ENCODE data around the gene PRRC2B.
"Not testable (repeated sequence)": the region's sequence is repeated elsewhere in the genome, so short reads cannot be mapped to it uniquely, and the experiment has no call there.

Gene PRRC2B

GRCh38 chr9:131515559-131516031, 121.7 kb downstream of the PRRC2B start:
- not testable (repeated sequence) for DNase-seq (ENCODE audit: low read depth, low spot score)

- DNase-seq (ENCODE audit: low read depth, low spot score), result no peak
These were observed 122.2 kb downstream of the PRRC2B start for GRCh38 chr9:131516100-131516499.

GRCh38 chr9:131516930-131517329, 123.0 kb downstream of the PRRC2B start:
- no peak for DNase-seq (ENCODE audit: low read depth, low spot score)

GRCh38 chr9:131517761-131518190, 123.9 kb downstream of the PRRC2B start:
- no peak for DNase-seq (ENCODE audit: low read depth, low spot score)

- DNase-seq (ENCODE audit: low read depth, low spot score), result no peak
These were observed 124.7 kb downstream of the PRRC2B start for GRCh38 chr9:131518553-131518952.

- DNase-seq (ENCODE audit: low read depth, low spot score), result no peak
These were observed 126.6 kb downstream of the PRRC2B start for GRCh38 chr9:131520503-131520902.

GRCh38 chr9:131521203-131521602, 127.3 kb downstream of the PRRC2B start:
- DNase-seq (ENCODE audit: low read depth, low spot score), result no peak

- no peak for DNase-seq (ENCODE audit: low read depth, low spot score)
These were observed 127.9 kb downstream of the PRRC2B start for GRCh38 chr9:131521822-131522221.

GRCh38 chr9:131522257-131523085, 128.6 kb downstream of the PRRC2B start:
- no peak for DNase-seq (ENCODE audit: low read depth, low spot score)

GRCh38 chr9:131523086-131523388, 129.2 kb downstream of the PRRC2B start:
- no peak for DNase-seq (ENCODE audit: low read depth, low spot score)

- no peak for DNase-seq (ENCODE audit: low read depth, low spot score)
These were observed 129.9 kb downstream of the PRRC2B start for GRCh38 chr9:131523451-131524435.

- no peak for DNase-seq (ENCODE audit: low read depth, low spot score)
These were observed 130.9 kb downstream of the PRRC2B start for GRCh38 chr9:131524665-131525315.

- DNase-seq (ENCODE audit: low read depth, low spot score), result no peak
These were observed 132.0 kb downstream of the PRRC2B start for GRCh38 chr9:131525643-131526565.

- DNase-seq (ENCODE audit: low read depth, low spot score), result no peak
These were observed 134.3 kb downstream of the PRRC2B start for GRCh38 chr9:131528186-131528585.

GRCh38 chr9:131528886-131529505, 135.1 kb downstream of the PRRC2B start:
- no peak for DNase-seq (ENCODE audit: low read depth, low spot score)

- no peak for DNase-seq (ENCODE audit: low read depth, low spot score)
These were observed 136.0 kb downstream of the PRRC2B start for GRCh38 chr9:131529597-131530545.

- DNase-seq (ENCODE audit: low read depth, low spot score), result no peak
These were observed 136.6 kb downstream of the PRRC2B start for GRCh38 chr9:131530546-131530919.

GRCh38 chr9:131530920-131531832, 137.3 kb downstream of the PRRC2B start, which contains the start of gene UCK1:
TSS of gene UCK1 (minus strand) at chr9:131531263. CDS start at chr9:131531174, 89 bp downstream.
- DNase-seq (ENCODE audit: low read depth, low spot score), result peak; percentile 12
